ENCODE results near the gene PLEKHM3. TPM values are rescaled to one million over a fixed set of nuclear protein-coding genes. Genes with fewer than 3 reads are reported as not detected.

The PLEKHM3 gene
- total RNA-seq, 1 donor from 2014 or later = 2.5 TPM

DNA sequence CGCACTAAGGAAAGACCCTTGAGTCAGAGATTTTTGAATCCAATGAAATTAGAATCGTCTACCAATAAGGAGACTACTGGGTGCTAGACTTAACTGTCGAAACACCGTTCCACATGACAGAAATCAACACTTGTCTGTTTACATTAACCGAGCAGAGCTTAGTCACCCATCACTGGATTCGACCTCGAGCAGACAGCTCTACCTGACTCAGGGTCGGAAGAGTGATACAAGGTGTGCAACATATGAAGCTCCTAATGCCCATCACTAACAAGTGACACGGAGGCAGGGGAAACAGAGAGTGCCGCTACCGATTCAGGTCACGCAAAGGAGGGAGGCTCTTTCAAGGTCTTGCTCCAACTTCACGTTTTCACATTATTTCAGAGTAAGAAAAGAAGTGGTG lies 201.5 kb downstream of the PLEKHM3 start:
- H3K4me3 ChIP-seq (ENCODE audit: low read depth, low read length) = no peak overlapping the region
- DNase-seq (ENCODE audit: low read depth) = no peak
- TF ChIP-seq, protein P1, sequence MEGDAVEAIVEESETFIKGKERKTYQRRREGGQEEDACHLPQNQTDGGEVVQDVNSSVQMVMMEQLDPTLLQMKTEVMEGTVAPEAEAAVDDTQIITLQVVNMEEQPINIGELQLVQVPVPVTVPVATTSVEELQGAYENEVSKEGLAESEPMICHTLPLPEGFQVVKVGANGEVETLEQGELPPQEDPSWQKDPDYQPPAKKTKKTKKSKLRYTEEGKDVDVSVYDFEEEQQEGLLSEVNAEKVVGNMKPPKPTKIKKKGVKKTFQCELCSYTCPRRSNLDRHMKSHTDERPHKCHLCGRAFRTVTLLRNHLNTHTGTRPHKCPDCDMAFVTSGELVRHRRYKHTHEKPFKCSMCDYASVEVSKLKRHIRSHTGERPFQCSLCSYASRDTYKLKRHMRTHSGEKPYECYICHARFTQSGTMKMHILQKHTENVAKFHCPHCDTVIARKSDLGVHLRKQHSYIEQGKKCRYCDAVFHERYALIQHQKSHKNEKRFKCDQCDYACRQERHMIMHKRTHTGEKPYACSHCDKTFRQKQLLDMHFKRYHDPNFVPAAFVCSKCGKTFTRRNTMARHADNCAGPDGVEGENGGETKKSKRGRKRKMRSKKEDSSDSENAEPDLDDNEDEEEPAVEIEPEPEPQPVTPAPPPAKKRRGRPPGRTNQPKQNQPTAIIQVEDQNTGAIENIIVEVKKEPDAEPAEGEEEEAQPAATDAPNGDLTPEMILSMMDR (conservative IDR thresholded peaks at IDR 0.05; ENCODE audit: low read depth, low read length) = no peak

DNA sequence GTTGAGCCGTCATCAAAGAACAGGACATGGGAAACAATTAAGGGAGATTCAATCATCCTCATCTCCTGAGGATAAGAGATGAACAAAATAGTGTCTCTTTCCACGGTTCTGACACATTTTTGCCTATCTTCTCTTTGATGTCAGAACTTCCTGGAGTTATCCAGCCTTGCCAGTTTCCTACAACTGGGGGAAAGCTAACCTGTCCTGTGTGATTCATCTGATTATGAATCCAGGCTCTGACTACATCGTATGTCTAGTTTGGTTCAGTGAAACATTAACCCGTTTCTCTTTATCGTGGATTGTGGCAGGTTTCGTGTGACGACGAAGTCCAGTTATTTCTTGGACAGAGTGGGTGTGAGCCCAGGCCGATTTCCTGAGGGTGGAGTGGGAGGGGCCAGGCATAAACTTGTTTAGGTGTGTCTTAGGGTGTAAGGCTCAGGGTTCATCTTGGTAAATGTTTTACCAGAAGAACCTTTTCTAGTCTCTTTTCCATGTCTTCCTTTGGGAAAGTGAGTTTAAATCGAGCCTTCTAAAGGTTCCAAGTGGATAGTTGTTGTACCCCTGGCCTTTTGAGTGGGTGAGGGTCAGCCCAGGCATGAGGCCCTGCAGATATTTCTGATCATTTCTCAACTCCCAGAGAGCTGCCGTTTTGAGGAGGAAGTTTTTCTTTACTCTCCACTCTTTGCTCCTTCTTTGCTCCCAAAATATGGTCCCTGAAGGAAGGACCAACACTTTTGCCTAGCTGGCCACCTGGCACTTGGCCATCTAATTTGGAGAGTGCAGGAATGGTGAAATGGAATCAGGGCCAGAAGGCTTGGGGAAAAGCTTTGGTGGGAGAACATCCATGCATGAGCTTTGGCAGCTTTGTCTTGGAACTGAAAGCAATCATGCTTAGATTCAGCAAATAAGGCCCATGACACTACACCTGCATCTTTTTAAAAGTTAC lies 205.2 kb downstream of the PLEKHM3 start:
- peak; percentile 97 for DNase-seq (ENCODE audit: low read depth)
- TF ChIP-seq, protein P1 (conservative IDR thresholded peaks at IDR 0.05; ENCODE audit: low read depth, low read length) = no peak
- peak overlapping the region; percentile 23 for H3K4me3 ChIP-seq (ENCODE audit: low read depth, low read length)

DNA sequence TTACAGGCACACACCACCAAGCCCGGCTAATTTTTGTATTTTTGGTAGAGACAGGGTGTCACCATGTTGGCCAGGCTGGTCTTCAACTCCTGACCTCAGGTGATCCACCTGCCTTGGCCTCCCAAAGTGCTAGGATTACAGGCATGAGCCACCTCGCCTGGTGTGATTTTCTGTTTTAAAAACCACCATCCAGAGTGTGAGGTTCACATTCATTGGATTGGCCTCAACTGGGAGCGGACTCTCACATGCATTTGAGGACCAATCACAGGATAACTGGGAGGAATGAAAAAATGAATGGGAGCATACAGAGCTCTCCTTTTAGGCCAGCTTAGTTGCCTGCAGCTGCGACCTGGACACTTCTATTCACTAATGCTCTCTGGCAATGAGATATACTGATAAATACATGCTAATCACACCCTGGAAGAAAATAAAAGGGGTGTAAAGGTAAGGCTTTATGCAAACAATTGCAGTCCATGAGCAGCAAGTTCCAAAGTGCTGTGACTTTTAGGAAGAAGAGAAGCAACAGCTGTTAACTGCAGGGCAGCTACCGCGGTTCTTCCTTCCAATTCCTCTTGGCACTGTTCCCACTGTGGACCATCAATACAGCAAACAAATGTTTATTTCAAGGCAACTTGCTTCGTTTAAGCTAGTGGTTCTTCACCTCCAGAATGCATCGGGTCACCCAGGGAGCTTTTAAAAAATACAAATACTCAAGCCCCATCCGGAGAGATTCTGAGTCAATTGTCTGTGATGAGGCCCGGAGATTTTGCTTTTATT lies 206.1 kb downstream of the PLEKHM3 start:
- no peak for DNase-seq (ENCODE audit: low read depth)
- TF ChIP-seq, protein P1 (conservative IDR thresholded peaks at IDR 0.05; ENCODE audit: low read depth, low read length) = no peak
- no peak overlapping the region for H3K4me3 ChIP-seq (ENCODE audit: low read depth, low read length)

DNA sequence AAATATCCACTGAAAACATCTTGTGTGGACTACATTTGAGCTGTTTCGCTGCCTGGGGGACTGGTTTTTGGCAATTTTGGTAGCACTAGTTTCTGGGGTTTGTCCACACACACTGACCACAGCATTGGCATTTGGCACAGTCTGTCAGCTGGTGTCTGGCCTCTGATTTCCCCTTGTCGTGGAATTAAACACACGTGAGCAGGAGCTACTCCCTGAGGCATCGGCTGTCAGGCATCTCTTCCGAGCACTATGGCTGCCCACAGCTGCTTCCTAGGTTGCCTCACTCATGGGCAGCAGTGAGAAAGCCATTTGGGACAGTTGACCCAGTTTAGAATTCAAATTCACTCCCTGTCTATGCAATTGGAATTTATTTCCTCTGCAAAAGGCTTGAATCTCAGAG lies 208.8 kb downstream of the PLEKHM3 start:
- DNase-seq (ENCODE audit: low read depth) = no peak
- no peak overlapping the region for H3K4me3 ChIP-seq (ENCODE audit: low read depth, low read length)
- TF ChIP-seq, protein P1 (conservative IDR thresholded peaks at IDR 0.05; ENCODE audit: low read depth, low read length) = no peak

DNA sequence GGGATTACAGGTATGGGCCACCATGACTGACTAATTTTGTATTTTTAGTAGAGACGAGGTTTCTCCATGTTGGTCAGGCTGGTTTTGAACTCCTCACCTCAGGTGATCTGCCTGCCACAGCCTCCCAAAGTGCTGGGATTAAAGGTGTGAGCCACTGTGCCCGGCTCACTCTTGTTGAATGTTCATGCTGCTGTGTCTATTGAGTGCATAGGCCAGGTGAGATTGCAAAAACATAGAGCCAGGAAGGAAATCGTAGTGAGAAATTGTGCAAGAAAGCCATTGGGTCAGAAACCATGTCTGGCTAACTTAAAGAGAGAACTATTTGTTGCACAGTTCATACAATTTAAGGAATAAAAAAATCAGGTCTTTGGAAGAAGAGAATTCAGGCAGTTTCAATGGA lies 210.1 kb downstream of the PLEKHM3 start:
- no peak for DNase-seq (ENCODE audit: low read depth)
- H3K4me3 ChIP-seq (ENCODE audit: low read depth, low read length) = no peak overlapping the region
- TF ChIP-seq, protein P1 (conservative IDR thresholded peaks at IDR 0.05; ENCODE audit: low read depth, low read length) = no peak

DNA sequence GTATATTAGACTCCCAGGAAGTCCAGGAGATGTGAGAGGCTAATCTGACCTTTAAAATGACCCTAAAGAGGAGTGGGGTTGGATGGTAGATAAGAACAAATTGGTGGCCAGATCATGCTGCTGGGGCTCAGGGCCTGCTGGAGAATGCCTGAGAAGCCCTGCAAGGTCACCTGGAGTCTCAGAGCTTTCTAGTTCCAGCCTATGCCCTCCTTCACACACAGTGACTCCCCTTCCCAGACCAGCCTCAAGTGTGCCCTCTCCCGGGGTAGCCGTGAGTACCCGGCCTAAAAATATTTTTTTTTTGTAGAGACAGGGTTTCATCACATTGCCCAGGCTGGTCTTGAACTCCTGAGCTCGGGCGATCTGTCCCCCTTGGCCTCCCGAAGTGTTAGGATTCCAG lies 211.4 kb downstream of the PLEKHM3 start:
- DNase-seq (ENCODE audit: low read depth) = no peak
- H3K4me3 ChIP-seq (ENCODE audit: low read depth, low read length) = no peak overlapping the region
- TF ChIP-seq, protein P1 (conservative IDR thresholded peaks at IDR 0.05; ENCODE audit: low read depth, low read length) = no peak
